NCI-H345 treated with DMSO at 0.1 percent for 48 hours (cell line): Measurements from ENCODE around the gene CCBE1.
"Not testable (repeated sequence)": the region's sequence is repeated elsewhere in the genome, so short reads cannot be mapped to it uniquely, and the experiment has no call there.

Experiments used
- DNase-seq: peaks from one replicate; lab custom pipeline; 2025; ENCODE audit not compliant: unreplicated experiment; lab: John Stamatoyannopoulos, UW

CCBE1 gene

GRCh38 chr18:59697236-59697932 lies at the start of gene CCBE1:
TSS of gene CCBE1 (minus strand) at chr18:59697423.
- peak; percentile 33 for DNase-seq

DNA sequence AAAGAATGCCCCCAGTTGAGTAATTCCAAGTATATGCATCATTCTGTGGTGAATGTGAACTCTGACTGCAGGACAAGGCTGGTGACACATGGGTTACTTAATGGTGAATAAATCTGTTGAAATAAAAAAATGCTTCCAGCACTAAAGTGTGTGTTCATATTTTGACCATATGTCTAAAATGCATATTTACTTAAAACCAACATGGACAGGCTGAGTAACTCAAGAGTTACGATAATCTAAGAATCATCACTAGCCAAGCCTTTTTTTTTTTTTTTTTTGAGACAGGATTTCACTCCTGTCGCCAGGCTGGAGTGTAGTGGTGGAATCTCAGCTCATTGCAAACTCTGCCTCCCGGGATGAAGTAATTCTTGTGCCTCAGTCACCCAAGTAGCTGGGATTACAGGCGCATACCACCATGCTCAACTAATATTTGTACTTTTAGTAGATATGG lies 47.1 kb upstream of the CCBE1 start:
- DNase-seq: no peak

GRCh38 chr18:59743566-59743965 lies 46.3 kb upstream of the CCBE1 start:
- DNase-seq: no peak

DNA sequence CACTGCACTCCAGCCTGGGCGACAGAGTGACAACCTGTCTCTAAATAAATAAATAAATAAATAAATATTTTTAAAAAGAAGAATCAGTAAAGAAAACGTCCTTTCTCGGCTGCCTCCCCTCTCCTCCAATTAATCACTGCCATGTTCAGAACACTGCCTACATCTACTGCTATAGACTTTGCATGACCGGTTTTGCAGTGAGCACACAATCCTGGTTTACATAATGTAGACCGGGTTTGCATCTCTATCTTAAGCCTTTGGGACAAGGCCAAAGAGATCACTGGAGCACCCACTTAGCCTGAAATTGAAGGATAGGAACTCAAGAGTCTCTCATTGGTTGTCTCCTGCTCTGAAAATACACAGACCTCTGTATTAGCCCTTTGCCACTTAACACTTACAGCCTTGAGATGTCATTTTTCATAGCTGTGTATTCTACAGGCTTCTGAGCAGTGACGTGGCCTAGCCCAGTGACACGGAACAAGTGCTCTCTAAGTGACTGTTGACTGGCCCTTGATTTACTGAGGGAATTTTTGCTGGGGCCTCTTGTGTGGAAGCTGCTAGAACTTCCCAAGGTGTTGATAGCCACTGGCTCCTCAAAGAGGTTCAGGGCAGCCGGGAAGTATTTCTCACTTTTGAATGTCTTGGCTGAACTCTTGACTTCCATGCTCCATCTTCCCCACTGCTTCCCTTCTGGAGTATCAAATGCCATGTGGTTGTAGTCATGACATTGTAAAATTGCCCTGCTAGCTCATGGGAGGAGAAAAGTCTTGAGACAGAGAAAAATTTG lies 45.3 kb upstream of the CCBE1 start:
- no peak for DNase-seq

DNA sequence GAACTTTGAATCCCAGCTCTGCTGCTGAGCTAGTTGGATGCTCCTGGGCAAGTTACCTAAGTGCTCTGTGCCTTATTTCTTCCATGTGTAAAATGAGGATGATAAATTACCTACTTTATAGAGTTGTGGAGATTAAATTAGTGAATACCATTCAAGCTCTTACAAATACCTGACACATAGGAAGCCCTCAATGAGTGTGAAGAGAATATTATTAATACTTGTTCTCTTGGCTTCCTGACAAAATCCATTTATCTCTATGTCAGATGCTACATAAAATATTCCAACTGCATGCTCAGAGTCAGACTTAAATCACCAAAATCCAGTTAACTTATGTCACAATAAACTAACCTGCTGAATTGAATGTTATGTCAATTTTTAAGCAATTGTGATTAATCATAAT lies 42.9 kb upstream of the CCBE1 start:
- DNase-seq: no peak

DNA sequence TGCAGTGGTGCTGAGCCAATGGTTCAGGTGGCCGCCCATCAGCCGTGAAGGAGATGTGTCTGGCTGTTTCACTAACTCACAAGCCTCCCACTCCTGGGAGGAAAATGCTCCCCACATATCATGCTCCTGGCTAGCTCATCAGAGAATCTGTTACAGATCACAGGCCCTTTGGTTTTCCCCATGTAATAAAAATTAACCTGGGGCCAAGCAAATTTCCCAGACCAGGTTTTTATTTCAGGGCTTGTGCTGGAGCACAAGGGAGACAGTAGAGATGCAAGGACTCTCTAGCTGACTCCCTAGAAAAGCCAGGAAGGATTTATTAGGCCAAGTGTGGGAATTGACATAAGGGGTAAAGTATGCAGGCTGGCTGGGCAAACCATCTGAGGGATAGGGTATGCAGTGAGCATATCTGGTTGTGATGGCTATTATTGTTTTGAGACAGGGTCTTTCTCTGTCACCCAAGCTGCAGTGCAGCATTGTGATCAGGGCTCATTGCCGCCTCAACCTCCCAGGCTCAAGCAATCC lies 40.6 kb upstream of the CCBE1 start:
- no peak for DNase-seq

GRCh38 chr18:59737335-59737734 lies 40.1 kb upstream of the CCBE1 start:
- DNase-seq: not testable (repeated sequence)

GRCh38 chr18:59736061-59736460 lies 38.8 kb upstream of the CCBE1 start:
- no peak for DNase-seq

- DNase-seq: no peak
Measured at GRCh38 chr18:59735269-59735860, 38.1 kb upstream of the CCBE1 start.

GRCh38 chr18:59733421-59733820 lies 36.2 kb upstream of the CCBE1 start:
- no peak for DNase-seq

- DNase-seq: no peak
Measured at GRCh38 chr18:59730896-59731295, 33.7 kb upstream of the CCBE1 start.

- DNase-seq: no peak
Measured at GRCh38 chr18:59729781-59730180, 32.6 kb upstream of the CCBE1 start.

DNA sequence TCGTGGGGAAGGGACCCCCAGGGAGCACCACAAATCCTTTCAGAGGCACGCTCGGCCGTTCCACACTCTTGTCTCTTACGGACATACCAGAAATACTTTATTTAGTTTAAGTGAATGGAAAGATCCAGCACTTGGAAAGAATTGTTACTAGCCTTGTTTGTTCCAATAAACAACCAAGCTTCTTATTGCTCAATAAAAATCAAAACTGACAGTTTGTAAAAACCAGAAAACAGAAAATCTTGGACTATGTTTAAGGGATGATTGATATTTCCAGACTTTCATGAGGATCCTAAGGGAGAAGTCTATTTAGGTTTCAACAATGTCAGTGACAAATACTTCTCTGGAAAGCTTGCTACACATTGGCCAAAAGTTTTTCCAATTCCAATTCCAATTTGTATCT lies 31.6 kb upstream of the CCBE1 start:
- no peak for DNase-seq

- DNase-seq: no peak
Measured at GRCh38 chr18:59725142-59725541, 27.9 kb upstream of the CCBE1 start.

- no peak for DNase-seq
Measured at GRCh38 chr18:59724103-59724502, 26.9 kb upstream of the CCBE1 start.

DNA sequence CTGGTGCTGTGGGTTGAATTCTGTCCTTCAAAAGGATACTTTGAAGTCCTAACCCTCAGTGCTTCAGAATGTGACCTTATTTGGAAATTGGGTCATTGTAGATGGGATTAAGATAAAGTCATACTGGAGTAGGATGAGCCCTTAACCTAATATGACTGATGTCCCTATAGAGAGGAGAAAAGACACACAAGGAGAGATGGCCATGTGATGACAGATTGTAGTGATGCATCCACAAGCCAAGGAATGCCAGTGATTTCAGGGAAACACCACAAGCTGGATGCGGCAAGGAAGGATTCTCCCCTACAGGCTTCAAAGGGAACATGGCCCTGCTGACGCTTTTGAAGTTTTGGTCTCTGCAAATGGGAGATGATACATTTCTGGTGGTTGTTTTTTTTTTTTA lies 24.7 kb upstream of the CCBE1 start:
- no peak for DNase-seq

- DNase-seq: no peak
Measured at GRCh38 chr18:59721211-59721610, 24.0 kb upstream of the CCBE1 start.

- no peak for DNase-seq
Measured at GRCh38 chr18:59719544-59720181, 22.4 kb upstream of the CCBE1 start.

GRCh38 chr18:59718464-59719157 lies 21.4 kb upstream of the CCBE1 start:
- DNase-seq: no peak

DNA sequence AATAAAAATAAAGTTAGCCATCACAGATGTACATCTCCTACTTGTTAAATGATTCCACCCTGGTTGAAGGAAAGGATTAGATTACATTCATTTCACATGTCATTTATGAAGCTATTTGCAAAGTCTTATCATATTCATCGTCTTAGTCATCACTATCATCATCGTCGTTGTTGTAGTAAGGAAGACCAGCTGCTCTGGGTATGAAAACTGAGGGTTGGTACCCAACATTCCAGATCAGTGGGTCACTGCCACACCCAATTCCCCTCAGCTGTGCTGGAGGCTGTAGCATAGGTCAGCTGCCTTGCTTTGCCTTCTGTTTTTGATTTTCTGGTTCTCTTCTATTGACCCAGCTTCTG lies 20.9 kb upstream of the CCBE1 start:
- DNase-seq: no peak

DNA sequence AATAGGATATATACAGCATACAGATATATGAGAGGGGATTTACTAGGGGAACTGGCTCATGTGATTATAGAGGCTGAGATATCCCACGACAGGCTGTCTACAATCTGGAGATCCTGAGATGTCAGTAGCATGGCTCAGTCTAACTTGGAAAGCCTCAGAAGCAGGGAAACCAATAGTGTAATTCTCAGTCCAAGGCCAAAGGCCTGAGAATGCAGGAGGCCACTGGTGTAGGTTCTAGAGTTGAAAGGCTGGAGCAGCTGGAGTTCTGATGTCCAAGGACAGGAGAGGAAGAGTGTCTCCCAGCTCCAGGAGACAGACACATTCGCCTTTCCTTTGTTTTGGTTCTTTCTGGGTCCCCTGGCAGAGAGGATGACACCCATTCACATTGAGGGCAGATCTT lies 20.1 kb upstream of the CCBE1 start:
- no peak for DNase-seq
